Measurements from ENCODE around the gene ZNF277. TPM values are rescaled to one million over a fixed set of nuclear protein-coding genes. Genes with fewer than 3 reads are reported as not detected.
"Not testable (repeated sequence)": the region's sequence is repeated elsewhere in the genome, so short reads cannot be mapped to it uniquely, and the experiment has no call there.

ZNF277 gene
- total RNA-seq, 1 donor: 29.1 TPM

GRCh38 chr7:112248598-112248997, 42.1 kb downstream of the ZNF277 start:
- DNase-seq (ENCODE audit: low read depth in 2 of 3, low spot score in 2 of 3): no peak

GRCh38 chr7:112249967-112250366, 43.5 kb downstream of the ZNF277 start:
- DNase-seq (ENCODE audit: low read depth in 2 of 3, low spot score in 2 of 3): not testable (repeated sequence)

GRCh38 chr7:112252141-112252540, 45.6 kb downstream of the ZNF277 start:
- DNase-seq (ENCODE audit: low read depth in 2 of 3, low spot score in 2 of 3): no peak

- no peak for DNase-seq (ENCODE audit: low read depth in 2 of 3, low spot score in 2 of 3)
Observed at GRCh38 chr7:112252691-112253090, 46.2 kb downstream of the ZNF277 start.

GRCh38 chr7:112254156-112254555, 47.7 kb downstream of the ZNF277 start:
- no peak for DNase-seq (ENCODE audit: low read depth in 2 of 3, low spot score in 2 of 3)

GRCh38 chr7:112254709-112255387, 48.4 kb downstream of the ZNF277 start:
- no peak for DNase-seq (ENCODE audit: low read depth in 2 of 3, low spot score in 2 of 3)

- peak in 1 of 3 donors; percentile 6 for DNase-seq (ENCODE audit: low read depth in 2 of 3, low spot score in 2 of 3)
Observed at GRCh38 chr7:112255388-112255720, 48.9 kb downstream of the ZNF277 start.

GRCh38 chr7:112257073-112257472, 50.6 kb downstream of the ZNF277 start:
- DNase-seq (ENCODE audit: low read depth in 2 of 3, low spot score in 2 of 3): no peak

- DNase-seq (ENCODE audit: low read depth in 2 of 3, low spot score in 2 of 3): no peak
Observed at GRCh38 chr7:112260911-112261310, 54.4 kb downstream of the ZNF277 start.

- DNase-seq (ENCODE audit: low read depth in 2 of 3, low spot score in 2 of 3): no peak
Observed at GRCh38 chr7:112262036-112262435, 55.5 kb downstream of the ZNF277 start.

- DNase-seq (ENCODE audit: low read depth in 2 of 3, low spot score in 2 of 3): no peak
Observed at GRCh38 chr7:112262855-112263487, 56.5 kb downstream of the ZNF277 start.

- no peak for DNase-seq (ENCODE audit: low read depth in 2 of 3, low spot score in 2 of 3)
Observed at GRCh38 chr7:112263519-112263918, 57.0 kb downstream of the ZNF277 start.

GRCh38 chr7:112266141-112266540, 59.6 kb downstream of the ZNF277 start:
- no peak for DNase-seq (ENCODE audit: low read depth in 2 of 3, low spot score in 2 of 3)

GRCh38 chr7:112266595-112267270, 60.2 kb downstream of the ZNF277 start:
- peak in 1 of 3 donors; percentile 8 for DNase-seq (ENCODE audit: low read depth in 2 of 3, low spot score in 2 of 3)

GRCh38 chr7:112267944-112268691, 61.6 kb downstream of the ZNF277 start:
- no peak for DNase-seq (ENCODE audit: low read depth in 2 of 3, low spot score in 2 of 3)

GRCh38 chr7:112271162-112271561, 64.7 kb downstream of the ZNF277 start:
- no peak for DNase-seq (ENCODE audit: low read depth in 2 of 3, low spot score in 2 of 3)

GRCh38 chr7:112272921-112273561, 66.5 kb downstream of the ZNF277 start:
- no peak for DNase-seq (ENCODE audit: low read depth in 2 of 3, low spot score in 2 of 3)

GRCh38 chr7:112279042-112279441, 72.5 kb downstream of the ZNF277 start:
- no peak for DNase-seq (ENCODE audit: low read depth in 2 of 3, low spot score in 2 of 3)

- no peak for DNase-seq (ENCODE audit: low read depth in 2 of 3, low spot score in 2 of 3)
Observed at GRCh38 chr7:112280267-112280666, 73.8 kb downstream of the ZNF277 start.

GRCh38 chr7:112282476-112283188, 76.1 kb downstream of the ZNF277 start:
- peak in 2 of 3 donors; percentile 3 to 29 for DNase-seq (ENCODE audit: low read depth in 2 of 3, low spot score in 2 of 3)
